T-helper 22 cell (primary cell): ENCODE results near the gene CYRIA.

Source experiments
- DNase-seq: peaks from one replicate; pipeline ENCODE4 v3.0.0-alpha.2; 2020; ENCODE audit warnings: low read depth

Gene CYRIA

DNA sequence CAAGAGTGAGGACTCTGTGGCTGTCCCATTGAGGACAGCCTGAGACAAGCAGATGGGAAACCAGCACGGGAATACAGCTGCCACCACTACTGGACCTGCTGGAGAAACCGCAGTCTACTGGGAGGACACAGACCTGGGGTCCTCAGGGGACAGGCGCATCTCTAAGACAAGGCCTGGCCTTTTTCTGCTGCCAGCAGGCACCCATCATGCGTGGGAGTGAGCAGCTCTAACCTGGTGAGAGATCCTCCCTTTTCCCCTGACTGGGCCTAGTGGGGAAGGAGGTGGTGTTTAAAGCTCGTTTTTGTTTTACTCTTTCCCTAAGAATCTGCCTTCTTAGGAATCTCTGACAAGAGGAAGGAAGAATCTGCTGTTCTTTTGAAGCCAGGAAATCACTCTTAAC is 36.6 kb downstream of the CYRIA start:
- no peak for DNase-seq

DNA sequence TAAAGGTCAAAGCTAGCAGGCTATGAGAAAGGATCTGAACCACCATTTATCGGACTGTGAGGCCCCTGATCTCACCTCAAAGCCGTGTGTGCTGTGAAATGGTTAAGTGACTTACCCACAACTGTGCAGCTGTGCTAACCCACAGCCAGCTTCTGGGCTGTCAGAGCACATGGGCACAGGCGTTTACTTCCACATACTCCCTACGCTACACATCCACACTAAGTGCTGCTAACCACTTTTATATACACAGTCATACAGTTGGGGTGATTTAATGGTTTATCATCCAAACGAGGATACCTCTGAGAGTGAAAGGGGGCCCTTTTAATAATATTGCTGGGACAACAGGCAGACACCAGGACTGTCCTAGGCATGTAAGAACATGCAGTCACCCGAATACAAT is 37.3 kb downstream of the CYRIA start:
- DNase-seq: no peak

DNA sequence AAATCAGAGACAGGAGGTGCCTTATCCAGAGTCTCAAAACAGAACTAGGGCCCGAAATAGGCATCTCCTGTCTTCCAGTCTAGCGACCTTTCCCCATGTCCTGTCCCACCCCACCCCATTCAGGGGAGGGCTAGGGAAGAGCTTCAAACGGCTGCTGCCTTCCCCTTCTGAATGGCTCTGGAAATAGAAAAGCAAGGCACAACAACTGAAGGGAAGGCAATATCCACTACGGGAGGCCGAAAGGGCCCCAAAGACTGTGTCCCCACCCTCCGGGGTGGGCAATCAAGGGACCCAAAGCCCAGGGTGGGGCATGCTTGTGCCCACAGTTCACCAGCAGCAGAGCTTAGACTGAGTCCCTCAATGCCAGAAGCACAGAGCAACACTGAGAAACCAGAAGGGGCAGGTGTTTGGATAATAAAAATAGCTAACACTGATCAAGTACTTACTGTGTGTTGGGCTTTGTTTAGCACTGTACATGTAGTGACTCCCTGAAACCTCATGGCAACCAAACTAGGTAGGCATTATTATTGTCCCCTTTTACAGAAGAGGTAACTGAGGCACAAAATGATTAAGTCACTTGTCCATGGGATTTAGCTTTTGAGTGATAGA is 38.5 kb downstream of the CYRIA start:
- DNase-seq: no peak

DNA sequence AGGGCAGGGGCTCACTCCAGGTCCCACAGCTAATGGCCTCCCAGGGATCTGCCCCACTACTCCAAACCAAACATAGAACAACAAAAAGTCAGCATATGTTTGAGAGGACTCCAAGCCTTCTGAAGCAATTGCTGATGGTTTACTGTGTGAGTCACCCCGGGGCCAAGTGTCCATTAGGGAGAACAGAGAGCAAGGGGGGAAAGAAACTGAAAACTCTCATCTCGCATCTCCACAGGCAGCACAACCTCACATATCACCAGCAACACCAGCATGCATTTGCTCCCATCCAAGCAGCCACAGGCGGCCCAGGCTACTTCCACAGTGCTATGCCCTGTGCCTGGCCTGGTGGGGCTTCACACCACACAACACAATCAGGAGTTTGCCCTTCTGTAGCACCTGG is 39.1 kb downstream of the CYRIA start:
- no peak for DNase-seq

DNA sequence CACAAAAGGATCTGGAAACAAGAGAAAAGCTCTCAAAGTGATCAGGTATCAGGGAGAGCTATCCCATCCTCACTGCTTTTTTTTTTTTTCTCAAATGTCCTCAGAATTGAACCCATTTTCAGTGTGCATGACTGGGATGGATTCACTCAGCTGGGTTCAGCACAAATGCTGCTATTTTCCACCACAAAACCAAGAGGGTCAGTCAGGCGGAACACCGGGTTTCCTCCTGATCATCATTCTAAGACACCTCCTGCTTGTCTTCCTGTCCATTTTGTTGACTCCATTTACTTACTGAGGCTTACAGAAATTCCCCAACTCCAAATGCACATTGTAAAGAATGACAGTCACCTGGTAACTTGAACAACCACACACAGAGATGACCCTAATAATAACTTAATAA is 39.9 kb downstream of the CYRIA start:
- no peak for DNase-seq

DNA sequence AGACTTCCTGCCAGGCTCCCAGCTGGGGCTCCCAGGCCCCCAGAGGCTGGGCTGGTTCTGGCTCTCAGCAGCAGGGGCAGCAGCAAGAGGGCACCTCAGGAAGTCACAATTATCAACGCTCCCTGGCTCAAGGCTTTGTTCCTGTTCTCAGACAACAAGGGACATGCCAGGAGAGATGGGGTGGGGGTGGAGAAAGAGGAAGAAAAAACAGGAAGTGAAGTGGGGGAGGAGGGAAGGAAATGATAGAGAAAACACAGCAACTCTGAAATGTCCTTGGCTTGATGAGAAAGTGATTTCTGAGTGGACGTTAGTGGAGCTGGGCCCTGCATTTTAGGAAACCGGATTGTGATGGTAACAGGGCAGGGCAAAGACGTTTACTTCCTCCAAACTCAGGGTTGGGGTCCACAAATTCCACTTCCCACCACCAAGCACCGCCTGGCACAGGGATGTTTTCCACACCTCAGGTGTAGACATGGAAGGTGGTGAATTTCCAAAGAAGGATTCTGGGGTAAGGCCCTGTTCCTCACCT is 40.4 kb downstream of the CYRIA start:
- no peak for DNase-seq

DNA sequence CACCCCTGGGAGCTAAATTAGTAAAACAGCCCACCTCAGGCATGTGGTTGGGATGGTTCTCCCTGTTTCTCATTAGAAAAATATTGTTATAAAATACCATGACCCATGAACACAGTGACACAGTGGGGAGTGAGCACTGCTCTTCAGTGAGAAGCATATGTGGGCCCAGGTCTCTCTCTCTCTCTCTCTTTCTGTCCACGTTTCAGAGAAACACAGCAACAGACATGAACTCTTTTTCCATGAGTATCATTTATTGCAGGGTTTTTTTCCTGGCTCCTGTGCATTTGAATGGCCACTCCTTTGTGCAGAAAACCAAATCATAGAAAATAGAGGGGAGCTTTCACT is 41.2 kb downstream of the CYRIA start:
- DNase-seq: no peak

DNA sequence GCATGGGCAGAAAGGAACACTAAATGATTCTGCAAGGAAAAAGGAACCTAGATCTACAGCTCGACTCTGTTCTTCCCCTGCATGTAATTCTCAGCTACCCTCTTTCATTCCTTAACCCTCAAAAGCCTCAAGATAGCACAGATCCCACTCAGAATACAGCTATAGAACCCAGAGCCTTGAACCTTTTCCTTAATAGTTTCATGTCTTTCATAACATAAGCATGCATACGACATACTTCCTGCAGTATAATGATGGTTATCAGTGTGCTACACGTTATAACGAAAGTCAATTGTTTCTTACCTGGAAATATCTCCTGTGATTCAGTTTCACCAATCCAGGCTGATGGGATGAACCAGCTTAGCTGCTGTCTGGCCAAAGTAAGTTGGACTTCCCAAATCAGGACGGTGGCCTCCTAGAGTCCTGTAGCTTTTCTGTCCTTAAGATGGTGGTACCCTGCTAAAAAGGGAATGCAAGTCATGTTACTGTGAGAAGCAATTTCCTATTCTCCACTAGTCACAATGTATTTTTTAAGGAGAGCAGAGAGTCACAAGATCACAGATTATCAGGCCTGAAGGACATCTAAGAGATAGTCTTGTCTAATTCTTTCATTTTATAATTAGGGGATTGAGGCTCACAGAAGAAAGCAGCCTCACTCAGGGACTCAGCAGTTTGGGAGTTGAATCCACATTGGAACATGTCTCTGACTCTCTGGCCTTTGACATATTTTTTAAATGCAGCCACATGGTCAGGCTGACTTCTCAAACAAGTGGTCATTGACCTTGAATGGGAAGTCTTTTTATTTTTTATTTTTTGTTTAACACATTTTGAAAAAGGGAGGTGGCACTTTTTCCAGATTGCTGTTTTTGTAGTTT is 41.8 kb downstream of the CYRIA start:
- no peak for DNase-seq

DNA sequence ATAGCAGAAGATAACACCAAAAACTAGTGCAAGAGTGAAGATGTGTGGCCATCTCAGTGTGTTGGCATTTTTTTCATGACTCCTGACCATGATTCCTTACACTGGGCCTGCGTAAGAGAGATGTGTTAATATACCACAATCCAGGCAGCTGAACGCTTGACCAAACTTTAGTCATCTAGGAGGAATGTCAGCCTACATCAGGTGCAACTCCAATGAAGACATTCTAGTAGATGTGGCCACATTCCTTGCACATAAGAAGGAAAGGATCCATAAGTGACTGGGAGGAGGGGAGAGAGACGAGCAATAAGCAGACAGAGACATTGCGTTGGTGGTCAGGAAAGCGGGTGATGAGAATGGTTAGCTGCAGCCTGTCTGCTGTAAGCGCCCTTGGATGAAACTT is 42.6 kb downstream of the CYRIA start:
- DNase-seq: no peak

DNA sequence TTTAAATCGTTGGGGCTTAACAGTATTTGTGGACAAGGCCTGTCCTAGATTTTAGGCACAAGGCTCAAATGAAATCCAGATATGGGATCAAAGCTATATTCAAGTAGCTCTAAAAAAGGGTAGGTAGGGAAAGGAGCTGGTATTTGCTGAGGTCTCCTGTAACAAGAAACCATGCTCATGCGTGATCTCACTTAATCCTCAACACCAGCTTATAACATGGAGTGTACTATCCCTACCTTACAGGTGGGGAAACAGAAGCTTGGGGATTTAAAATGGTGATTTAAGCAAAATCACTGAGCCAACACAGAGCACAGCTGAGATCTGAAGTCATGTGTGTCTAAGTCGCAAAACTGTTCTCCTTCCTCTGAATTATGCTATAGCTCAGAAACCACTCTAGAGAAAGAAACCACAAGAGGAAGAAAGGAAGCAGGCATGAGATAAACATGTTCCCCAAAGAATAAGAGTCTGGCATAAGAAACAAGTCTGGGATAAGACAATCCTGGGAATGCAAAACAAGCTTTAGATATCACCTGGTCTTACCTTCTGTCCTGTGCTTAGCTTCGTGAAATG is 43.1 kb downstream of the CYRIA start:
- DNase-seq: no peak

DNA sequence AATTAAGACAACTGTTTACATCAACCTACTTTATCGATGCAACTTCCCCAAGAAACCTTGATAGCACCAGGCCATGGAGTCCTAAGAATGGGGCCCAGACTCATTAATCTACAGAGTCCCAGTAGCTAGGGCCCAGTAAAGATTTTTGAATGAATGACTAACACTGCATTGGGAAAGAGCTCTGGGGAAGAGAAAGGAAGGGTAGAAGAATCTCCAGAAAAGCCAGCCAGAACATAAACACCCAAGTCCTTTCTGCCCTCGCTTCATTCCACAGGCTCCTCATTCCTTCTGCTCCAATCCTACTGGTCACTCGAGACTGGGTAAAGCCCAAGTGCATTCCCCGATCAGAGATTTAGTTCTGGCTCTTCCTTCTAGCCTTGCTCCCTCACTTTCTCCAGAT is 44.3 kb downstream of the CYRIA start:
- DNase-seq: no peak

DNA sequence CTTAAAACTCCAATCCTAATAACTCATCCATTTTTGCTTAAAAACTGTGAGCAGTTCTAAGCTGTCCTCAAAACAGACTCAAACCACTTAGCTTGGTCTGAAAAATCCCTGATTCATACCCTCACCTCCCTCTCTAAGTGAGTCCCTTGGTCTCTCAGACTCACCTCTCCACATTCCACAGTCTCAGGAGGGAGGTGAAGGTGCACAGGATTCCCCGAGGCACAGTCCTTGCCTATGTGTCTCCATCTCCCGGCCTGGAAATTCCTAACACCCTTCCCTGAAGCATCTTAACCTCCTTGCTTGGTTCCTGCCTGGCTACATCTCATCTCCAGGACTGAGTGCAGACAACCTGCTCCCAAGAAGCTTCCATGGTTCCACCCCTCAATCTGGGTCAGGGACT is 45.0 kb downstream of the CYRIA start:
- DNase-seq: no peak

DNA sequence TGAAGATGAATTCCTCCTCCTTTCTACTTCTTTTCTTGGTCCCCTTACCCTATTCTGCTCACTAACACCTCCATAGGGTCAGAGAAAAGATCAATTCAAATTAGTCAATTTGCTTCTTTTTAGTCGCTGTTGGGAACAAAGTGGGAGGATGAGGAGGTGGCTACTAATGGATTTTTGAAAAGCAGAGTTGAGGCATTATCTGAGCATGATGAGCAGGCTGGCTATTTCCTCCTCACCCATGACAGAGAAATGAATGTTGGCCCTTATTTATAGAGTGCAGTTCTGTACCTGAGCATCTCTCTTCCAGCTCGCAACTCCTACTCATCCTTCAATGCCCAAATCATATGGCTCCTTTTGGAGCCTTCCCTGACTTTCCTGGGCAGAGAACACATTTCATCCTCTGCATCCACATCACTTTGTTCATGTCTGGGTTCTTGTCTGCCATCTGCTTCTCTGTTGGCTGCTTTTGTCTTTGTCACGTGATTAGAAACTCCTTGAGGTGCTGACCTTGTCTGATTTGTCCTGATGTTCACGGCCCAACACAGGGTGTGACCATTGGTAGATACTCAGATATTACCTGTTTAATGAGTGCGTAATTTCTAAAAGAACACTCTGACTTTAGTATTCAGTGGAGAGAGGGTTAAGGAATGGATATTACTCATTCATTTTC is 45.9 kb downstream of the CYRIA start:
- no peak for DNase-seq

DNA sequence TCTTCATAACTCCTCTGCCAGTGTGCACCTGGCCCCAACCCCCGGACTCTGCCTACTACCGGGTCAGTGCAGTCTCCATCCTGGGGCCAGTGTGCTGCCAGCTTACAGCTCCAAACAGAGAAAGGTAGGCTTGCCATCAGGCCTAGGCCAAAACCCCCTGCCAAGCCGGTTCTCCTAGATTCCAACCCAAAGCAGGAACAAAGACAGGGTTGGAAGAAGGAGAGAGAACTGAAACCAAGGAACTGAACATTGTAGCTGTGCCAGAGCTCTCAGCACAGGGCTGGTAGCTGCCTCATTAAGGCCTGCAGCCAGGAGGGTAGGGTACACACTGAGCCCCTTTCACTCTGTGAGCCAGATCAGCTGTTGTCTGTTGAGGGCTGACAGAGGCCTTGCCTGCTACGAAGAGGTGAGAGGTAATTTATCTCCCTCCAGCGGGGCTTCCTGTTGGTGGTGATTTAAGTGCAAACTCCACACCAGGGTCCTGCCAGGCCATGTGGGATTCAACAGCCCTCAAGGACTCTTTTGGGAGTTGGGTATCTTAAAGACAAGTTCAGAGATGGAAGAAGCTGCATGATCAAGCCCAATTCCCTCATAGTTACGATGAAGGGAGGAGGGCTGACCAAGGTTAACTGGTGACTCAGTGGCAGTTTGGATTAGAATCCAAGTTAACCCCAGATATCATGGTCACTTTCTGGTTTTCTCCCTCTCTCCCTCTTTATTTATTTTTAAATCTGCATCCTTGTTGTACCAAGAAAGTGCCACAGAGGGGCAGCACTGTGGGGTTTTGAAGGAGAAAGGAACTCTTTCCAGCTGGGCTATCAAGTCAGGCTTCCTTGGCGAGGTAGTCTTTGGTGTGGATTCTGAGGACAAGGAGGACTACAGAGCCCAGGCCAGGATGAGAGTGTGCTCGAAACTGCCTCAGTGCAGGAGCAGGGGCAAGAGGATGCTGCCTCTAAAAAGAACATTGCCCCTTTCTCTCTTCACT is 48.1 kb downstream of the CYRIA start:
- DNase-seq: no peak
